Activated effector memory CD4-positive, alpha-beta T cell treated with Interleukin-2 at 50 U/mL for 16 hours (primary cell): ENCODE results near the gene CLIC4.
"Not testable (repeated sequence)": the region's sequence is repeated elsewhere in the genome, so short reads cannot be mapped to it uniquely, and the experiment has no call there.

Experiments used
- DNase-seq: peaks from one replicate; pipeline ENCODE4 v3.0.0-alpha.2; 2020

Gene CLIC4

DNA sequence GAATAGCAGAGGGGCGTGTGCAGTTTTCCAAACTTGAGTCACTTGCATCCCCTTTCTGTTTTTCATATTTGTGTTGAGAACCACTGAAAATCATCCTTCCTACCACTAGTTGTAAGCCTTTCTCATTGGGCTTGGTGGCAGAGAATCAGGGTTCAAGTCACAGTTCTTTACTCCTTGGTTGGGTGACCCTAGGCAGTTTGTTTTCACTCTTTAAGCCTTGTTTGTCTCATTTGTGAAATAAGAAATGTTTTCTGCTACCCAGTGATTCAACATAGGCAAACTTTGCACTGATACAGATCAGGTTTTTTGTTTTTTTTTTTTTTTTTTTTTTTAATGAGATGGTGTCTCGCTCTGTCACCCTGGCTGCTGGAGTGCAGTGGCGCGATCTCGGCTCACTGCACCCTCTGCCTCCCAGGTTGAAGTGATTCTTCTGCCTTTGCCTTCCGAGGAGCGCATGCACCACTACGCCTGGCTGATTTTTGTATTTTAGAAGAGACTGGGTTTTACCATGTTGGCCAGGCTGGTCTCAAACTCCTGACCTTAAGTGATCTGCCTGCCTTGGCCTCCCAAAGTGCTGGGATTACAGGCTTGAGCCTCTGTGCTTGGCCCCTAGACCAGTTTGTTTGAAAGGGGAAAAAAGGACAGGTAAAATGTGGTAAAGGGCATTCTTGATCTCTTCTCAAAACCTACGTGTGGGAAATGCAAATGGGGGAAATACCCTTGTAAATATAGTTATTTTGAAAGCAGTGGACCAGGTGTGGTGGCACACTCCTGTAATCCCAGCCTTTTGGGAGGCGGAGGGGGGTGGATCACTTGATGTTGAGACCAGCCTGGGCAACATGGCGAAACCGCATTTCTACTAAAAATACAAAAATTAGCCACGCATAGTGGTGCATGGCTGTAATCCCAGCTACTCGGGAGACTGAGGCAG is 3.2 kb downstream of the CLIC4 start:
- no peak for DNase-seq

DNA sequence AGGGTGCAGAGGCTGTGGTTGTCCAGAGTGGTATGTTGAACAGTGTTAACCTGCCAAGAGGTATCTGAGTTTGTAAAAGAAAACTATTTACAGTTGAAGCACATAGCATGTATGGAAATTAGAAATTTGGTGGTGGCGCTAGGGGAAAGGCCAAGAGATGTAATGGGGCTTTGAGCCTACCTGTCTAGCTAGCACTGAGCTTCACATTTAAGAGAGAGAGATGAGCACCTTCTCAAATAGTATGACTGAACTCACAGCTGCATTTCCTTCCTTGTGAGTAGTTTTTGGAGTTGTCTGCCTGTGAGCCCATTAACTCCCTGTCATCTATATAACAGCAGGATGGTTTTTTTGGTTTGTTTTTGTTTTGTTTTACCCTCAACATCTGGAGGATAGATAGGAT is 4.0 kb downstream of the CLIC4 start:
- no peak for DNase-seq

GRCh38 chr1:24749886-24750285 is 4.6 kb downstream of the CLIC4 start:
- no peak for DNase-seq

GRCh38 chr1:24751833-24752232 is 6.6 kb downstream of the CLIC4 start:
- DNase-seq, result no peak

GRCh38 chr1:24752305-24752704 is 7.1 kb downstream of the CLIC4 start:
- no peak for DNase-seq

GRCh38 chr1:24754229-24754628 is 9.0 kb downstream of the CLIC4 start:
- DNase-seq, result no peak

GRCh38 chr1:24755323-24755722 is 10.1 kb downstream of the CLIC4 start:
- not testable (repeated sequence) for DNase-seq

- DNase-seq, result no peak
Observed at GRCh38 chr1:24756395-24756794, 11.1 kb downstream of the CLIC4 start.

- no peak for DNase-seq
Observed at GRCh38 chr1:24759492-24759891, 14.2 kb downstream of the CLIC4 start.

DNA sequence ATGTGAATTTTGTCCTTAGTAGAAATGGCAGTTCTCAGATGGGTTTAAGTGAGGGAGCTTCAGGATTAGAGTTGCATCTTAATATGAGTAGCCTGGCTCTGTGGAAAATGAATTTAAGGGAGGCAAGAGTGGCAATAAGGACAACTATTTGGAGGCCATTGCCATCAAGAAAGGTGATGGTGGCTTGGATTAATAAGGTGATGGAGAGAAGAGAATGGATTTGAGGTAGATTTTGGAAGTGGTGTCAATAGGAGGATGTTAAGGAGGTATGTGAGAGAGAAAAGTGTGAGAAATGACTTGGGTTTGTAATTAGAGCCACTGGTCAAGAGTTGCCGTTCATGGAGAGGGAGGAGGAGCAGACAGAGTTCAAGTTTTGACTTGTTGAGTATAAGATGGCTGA is 16.3 kb downstream of the CLIC4 start:
- no peak for DNase-seq

DNA sequence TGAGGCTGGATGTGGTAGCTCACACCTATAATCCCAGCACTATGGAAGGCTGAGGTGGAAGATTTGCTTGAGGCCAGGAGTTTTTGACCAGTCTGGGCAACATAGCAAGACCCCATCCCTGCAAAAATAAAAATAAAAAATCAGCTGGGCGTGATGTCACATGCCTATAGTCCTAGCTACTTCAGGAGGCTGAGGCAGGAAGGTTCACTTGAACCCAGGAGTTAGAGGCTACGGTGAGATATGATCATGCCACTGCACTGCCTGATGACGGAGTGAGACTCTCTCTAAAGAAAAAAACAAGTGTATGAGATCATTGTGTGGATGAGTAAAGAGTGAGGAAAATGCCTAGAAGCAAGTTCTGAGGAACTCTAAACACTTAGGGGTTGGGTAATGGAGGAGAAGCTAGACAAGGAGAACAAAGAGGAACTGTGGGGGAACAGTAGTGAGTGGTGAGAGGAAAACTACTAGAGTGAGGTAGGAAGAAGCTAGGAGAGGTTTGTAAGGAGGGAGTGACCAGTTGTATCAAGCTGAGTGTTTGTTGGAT is 17.0 kb downstream of the CLIC4 start:
- no peak for DNase-seq

DNA sequence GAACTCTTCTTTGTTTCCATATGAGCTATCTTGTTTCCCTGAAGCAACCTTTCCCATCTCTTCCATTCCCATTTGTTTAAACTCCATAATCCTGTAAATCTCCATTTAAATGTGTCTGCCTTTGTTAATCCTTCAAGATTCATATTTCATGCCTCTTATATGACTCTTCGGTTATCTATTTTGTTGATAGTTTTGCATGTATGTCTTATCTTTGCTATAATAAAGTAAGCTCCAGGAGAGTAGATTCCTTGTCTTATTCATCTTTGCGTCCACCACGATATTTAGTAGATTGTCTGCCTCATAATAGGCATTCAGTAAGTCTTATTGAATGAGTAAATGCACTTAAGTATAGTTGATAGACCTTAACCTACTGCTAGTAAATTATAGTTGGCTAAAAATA is 18.4 kb downstream of the CLIC4 start:
- no peak for DNase-seq

DNA sequence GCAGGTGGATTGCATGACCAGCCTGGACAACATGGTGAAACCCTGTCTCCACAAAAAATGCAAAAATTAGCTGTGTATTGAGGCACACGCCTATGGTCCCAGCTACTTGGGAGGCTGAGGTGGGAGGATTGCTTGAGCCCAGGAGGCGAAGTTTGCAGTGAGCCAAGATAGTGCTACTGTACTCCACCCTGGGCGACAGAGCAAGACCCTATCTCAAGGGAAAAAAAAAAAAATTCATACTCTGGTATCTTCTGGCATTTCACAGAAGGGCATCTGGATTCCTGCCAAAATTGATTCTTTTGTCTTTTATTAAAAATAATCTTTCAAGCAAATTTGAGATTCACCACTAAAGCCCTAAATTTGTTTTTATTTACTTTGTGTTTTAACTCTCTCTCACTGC is 19.2 kb downstream of the CLIC4 start:
- no peak for DNase-seq

GRCh38 chr1:24764848-24765247 is 19.6 kb downstream of the CLIC4 start:
- no peak for DNase-seq

GRCh38 chr1:24765308-24765988 is 20.2 kb downstream of the CLIC4 start:
- DNase-seq, result no peak

DNA sequence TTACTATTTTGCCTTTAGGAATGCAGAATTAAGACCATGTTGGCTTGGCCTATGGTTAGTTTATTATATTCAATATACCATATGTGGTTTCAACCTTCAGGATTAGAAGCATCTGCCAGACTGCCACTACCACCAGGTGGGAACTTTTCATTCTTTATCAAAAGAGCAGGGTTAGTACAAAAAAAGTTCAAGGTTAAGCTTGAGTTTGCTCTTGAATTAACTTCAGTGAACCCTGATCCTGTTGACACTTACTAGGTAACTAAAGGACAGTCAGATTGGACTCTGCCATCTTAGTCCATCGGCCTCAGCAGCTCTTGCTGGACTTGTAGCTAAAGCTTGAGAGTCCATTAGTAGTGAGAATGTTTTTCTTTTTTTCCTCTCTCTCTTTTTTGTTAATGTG is 22.1 kb downstream of the CLIC4 start:
- DNase-seq, result no peak

DNA sequence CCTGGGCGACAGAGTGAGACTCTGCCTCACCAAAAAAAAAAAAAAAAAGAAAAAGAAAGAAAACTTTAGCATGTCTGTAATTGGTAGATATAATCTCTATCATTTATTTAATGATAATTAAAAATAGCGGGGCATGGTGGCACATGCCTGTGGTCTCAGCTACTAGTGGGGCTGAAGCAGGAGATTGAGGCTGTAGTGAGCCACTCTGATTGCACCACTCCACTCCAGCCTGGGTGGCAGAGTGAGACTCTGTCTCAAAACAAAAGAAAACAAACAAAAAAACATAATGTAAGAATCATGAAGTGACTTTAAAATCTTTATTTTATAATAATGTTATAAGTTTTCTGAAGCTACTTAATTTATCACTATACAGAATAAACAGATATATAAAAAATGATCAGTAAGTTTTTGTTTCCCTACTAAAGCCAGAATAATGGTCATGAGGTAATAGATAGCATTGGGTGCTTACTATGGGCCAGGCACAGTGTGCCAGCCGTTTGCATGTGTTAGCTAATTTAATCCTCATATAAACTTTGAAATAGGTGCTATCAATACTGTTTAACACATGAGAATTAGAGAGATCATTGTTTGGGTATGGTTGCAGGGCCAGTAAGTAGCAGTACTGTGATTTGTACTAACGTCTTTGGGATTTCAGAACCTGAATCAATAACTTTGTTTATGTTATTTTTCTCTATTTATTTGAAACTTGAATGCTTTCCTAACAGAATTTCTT is 23.8 kb downstream of the CLIC4 start:
- no peak for DNase-seq

DNA sequence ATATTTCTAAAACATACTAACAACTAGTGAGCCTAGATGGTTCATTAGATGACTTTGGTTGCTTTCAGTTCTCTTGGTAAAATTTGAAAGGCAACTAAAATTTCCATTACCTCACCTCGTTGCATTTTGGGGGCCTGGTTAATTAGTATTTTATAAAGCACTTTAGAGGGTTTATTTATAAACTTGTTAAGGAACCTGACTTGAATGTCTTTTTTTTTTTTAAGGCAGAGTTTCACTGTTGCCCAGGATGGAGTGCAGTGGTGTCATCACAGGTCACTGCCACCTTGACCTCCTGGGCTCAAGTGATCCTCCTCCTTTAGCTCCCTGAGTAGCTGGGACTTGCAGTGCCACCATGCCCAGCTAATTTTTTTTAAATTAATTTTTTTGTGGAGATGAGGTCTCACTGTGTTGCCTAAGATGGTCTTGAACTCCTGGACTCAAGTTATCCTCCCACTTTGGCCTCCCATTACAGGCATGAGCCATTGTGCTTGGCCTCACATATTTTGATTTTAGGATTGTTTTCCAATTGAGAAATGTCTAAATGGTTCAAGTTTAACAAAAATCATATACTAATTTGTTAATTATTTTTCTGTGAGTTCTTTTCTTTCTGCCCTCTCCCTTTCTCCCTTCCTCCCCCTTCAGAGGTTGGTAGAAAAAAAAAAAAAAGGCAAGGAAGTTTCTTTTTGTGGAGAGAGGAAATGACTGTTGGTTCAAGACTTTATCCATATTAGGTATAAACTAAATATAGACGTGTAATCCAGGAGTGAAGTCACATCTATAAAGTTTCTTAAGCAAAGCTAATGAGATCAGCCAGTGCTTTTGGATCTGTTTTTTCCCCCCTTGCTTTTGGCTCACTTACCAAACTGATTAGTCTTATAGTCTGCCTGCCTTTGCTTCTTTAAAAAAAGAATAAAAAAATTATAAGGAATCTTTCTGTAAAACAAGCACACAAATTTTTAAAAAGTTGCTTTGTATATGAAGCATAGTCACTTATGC is 24.7 kb downstream of the CLIC4 start:
- DNase-seq, result no peak

DNA sequence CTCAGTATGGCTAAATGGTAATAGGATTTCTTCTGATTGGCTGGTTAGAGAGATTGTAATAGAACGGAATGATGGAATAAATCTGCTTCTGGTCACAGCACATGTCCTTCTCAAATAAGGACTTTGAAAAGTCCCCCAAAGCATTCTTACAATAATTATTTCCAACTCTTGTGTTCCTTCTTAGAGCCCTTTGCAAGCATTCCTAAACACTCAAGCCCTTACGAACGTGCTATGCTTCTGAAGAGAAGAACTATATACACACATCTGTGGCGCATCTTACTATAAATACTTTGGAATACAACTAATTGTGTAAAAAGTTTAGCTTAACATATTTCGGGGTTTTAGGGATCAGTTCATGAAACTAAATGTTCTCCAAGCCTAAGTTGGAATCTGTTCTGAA is 25.6 kb downstream of the CLIC4 start:
- no peak for DNase-seq

GRCh38 chr1:24771574-24771973 is 26.3 kb downstream of the CLIC4 start:
- DNase-seq, result no peak

GRCh38 chr1:24773618-24774017 is 28.4 kb downstream of the CLIC4 start:
- DNase-seq, result no peak

GRCh38 chr1:24775348-24775747 is 30.1 kb downstream of the CLIC4 start:
- DNase-seq, result no peak
